Iris pigment epithelial cell (primary cell): ENCODE measurements around the gene HRH3.

Experiments
- DNase-seq: peaks from one replicate; pipeline ENCODE4 v3.0.0-alpha.2; 2011; ENCODE audit warnings: low read depth

HRH3 gene

DNA sequence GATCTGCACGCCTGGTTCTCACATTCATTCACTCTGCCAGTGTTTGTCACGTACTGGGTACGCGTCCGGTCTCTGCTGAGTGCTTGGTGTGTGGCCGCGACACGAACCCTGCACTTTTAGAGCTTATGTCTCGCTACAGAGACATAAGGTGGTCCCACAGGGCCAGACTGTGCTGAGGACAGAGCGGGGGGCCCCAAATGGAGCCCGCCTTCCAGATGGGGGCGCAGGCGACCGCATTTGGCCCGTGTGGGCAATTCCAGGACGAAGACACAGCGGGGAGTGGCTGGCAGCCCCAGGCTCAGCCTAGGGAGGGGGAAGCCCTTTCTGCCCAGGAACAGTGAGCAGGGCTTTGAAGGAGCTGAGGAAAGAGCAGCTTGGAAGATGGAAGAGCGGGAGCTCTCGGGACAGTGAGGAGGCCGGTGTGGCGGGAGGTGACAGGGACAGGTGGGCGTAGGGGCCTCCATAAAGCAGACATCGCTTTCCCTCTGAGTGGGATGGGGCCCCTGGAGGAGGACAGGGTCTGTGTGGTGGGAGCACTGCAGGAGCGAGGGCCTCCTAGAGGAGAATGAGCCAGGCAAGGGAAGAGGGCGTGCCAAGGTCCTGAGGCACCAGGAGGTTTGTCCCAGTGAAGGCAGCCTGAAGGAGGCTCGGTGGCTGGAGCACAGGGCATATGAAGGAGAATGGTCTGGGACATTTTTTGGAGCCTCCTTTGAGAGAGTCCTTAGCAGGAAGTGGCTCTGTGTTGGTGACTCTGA is 45.0 kb downstream of the HRH3 start:
- DNase-seq, result no peak

DNA sequence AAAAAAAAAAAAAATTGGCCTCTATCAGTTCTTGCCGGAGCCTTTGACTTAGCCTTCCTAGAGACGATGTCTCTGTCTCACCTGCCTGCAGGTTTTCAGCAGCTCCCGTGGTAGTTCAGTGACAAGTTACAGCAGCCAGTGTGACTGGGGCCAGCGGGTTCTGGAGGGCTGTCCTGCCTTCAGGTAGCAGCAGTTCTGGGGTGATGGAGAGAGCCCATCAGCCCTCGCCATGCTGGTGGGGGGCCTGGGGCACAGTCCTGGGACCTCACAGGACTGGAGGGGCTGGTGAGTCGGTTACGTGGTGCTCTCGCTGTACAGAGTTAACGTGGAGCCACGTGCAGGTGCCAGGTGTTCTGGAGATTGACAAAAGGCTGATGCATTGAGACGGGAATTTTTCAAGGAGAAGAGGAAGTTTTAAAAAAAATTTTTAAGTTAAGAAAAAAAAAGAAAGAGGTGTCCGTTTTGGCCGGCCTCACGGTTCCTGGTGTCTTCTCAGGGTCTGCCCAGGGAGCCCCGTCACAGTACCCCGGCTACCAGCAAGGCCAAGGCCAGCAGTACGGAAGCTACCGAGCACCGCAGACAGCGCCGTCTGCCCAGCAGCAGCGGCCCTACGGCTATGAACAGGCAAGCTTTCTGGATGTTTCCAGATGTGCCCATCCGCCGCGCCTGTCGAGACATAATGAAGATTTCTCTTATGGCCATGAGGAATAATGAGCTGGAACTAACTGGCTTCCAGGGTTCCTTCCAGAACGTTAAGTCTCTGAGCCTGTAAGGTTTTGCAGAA is 45.9 kb downstream of the HRH3 start:
- no peak for DNase-seq

DNA sequence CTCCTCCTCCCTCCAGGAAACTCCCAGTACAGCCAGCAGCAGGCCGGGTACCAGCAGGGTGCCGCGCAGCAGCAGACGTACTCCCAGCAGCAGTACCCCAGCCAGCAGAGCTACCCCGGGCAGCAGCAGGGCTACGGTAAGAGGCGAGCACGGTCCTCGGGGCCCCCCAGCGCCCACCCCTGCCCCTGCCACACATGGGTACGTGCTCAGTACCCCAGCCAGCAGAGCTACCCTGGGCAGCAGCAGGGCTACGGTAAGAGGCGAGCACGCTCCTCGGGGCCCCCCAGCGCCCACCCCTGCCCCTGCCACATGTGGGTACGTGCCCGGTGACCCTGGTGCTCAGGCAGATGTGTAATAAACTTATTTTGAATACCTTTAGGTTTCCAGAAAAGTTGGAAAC is 47.4 kb downstream of the HRH3 start:
- no peak for DNase-seq

DNA sequence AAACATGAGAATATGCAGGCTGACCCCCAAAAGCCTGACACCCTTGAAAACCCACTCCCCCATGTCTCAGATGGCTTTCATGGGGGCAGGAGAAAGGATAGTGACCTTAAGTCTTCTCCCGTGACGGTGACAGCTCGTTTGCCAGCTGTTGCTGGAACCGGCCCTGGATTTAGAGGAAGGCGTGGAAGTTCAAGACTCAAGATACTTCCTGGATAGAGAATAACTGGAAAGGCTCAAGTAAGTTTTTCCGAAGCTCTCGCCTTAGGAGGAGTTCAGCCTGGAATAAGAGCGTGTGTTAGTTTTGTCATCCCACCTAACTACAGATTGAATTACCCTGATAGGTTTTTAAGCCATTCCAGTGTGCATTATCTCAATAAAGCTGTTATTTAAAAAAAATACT is 48.8 kb downstream of the HRH3 start:
- no peak for DNase-seq

DNA sequence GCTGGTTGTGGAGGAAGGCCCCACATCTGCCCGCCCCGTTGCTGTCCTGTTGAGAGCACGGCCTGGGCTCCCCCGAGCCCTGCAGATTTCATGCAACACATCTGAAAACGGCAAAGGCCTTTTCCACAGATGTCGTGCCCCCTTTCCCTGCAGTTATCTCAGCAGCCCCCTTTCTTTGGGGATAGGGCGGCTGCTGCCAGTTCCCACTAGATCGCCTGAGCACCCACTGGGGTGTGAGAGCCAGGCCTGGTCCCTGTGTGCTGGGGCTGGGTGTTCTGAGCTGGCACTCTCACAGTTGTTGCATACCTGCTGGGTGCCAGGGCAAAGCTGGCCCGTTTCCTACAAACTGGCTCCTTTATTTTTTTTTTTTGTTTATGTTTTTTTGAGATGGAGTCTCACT is 49.5 kb downstream of the HRH3 start:
- no peak for DNase-seq

DNA sequence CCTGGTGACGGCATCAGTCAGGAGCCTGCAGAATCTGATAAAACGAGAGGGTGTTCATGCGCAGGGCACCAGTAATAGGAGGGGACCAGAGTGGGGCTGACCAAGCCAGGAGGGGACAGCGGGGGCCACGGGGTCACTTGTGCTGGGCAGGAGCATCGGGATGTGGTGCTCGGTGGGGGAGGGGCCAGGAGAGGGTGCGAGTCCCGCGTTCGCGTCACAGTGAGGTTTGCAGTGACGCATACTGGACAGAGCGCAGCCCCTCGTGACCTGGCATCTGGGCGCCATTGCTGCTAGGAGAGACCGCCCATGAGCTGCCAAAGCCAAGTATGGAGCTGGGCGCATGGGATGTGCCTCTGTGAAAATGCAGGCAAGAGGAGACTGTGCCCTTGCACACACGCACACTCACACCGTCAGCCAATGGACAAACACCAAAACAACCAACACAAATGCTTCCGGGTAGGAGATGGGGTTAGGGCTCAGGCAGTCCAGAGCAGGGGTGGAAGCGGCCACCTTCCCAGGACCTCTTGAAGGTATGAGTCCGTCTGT is 51.1 kb downstream of the HRH3 start:
- no peak for DNase-seq

DNA sequence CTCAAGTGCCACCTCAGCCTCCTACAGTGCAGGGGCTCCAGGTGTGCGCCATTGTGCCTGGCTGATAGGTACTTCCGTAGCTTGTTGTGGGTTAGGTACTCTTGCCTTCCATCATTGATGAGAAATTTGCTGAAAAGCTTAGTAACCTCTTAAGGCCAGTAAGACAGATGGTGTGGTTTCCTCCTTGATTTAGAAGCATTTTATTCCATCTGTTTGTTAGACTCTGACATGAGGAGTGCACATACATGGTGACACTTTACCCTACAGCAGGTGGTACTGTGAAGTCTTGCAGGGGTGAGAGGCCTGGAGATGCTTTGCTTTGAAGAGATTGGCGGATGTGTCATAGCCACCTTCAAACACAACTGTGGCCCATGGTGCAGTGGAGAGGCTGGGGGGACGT is 52.0 kb downstream of the HRH3 start:
- no peak for DNase-seq

DNA sequence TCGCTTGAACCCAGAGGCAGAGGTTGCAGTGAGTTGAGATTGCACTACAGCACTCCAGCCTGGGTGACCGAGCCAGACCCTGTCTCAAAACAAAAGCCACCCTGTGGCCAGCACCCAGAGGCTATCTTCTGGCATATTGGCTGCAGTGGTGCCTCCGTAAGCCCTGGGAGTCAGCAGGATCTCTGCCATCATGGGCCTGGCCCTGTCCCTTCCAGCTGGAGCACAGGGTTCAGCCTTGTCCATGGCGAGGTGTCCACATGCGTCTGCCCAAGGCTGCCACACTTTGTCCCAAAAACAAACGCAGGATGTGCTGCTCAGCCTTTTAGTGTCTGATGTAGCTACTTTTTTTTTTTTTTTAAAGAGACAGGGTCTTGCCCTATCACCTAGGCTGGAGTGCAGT is 52.6 kb downstream of the HRH3 start:
- no peak for DNase-seq

DNA sequence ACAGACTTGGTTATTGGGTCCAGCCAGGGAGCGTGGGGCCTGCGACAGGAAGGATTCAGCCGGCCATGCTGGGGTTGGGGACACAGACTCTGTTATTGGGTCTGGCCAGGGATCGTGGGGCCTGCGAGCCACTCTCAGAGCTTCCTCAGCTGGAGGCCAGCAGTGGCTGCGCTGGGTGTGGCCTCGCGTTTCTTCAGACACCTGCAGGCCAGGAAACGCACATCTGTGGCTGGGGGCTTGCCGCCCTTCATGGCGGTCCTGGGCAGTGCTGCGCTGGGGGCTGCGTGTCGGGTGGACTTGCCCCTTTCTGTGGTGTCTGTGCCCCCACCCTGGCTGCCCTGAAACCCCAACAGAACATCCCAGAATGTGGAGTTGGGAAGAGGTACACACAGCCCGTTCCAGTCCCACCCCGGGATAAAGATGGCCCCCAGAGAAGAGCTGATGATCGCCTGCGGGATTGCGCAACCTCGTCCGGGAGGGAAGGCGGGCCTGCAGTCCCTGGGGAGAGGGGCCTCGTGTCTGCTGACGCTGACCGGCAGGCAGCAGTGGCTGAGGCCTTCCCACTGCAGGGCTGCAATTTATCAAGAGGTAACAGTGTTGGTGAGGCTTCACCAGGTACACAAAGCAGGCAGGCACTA is 54.2 kb downstream of the HRH3 start:
- no peak for DNase-seq
